WTC11 (cell line): ENCODE measurements around the gene PTP4A1.

Experiments
- ATF6 ChIP-seq: sonication (generic); formaldehyde crosslinking; IDR thresholded peaks from 2 replicates; pipeline ENCODE4 v1.8.1; 2023; ENCODE audit warnings: mild to moderate bottlenecking, missing genetic modification reagents
- CTCF ChIP-seq: fragments of 200-600 bp; IDR thresholded peaks from 2 replicates; pipeline ENCODE4 v1.8.0; 2022; ENCODE audit warnings: antibody characterized with exemption
- FOXJ3 ChIP-seq: sonication (generic); formaldehyde crosslinking; IDR thresholded peaks from 2 replicates; pipeline ENCODE4 v1.9.0; 2021; ENCODE audit warnings: missing genetic modification reagents, mild to moderate bottlenecking, borderline replicate concordance
- NFYB ChIP-seq: sonication (generic); formaldehyde crosslinking; conservative IDR thresholded peaks from 2 replicates; pipeline ENCODE4 v1.8.0; 2022; ENCODE audit warnings: low read depth, missing genetic modification reagents
- PRDM15 ChIP-seq: sonication (generic); formaldehyde crosslinking; IDR thresholded peaks from 2 replicates; pipeline ENCODE4 v1.8.0; 2022; ENCODE audit warnings: missing genetic modification reagents
- PRRX2 ChIP-seq: fragments of 250-450 bp; sonication (Bioruptor Pico); IDR thresholded peaks from 2 replicates; pipeline ENCODE4 v1.8.0; 2021; ENCODE audit warnings: mild to moderate bottlenecking
- ZNF317 ChIP-seq: sonication (generic); formaldehyde crosslinking; IDR thresholded peaks from 2 replicates; pipeline ENCODE4 v1.8.1; 2023; ENCODE audit warnings: low read depth, mild to moderate bottlenecking, moderate library complexity, missing genetic modification reagents, borderline replicate concordance
- ZNF425 ChIP-seq: fragments of 250-450 bp; sonication (Bioruptor Pico); conservative IDR thresholded peaks from 2 replicates; pipeline ENCODE4 v1.9.0; 2021; ENCODE audit warnings: mild to moderate bottlenecking
- ZNF532 ChIP-seq: fragments of 250-450 bp; sonication (Bioruptor Pico); IDR thresholded peaks from 2 replicates; pipeline ENCODE4 v1.9.0; 2021; ENCODE audit warnings: mild to moderate bottlenecking, borderline replicate concordance
- ZSCAN18 ChIP-seq: fragments of 250-450 bp; sonication (Bioruptor Pico); IDR thresholded peaks from 2 replicates; pipeline ENCODE4 v2.1.2; 2022; ENCODE audit warnings: mild to moderate bottlenecking, moderate library complexity

- no peak for TF ChIP-seq CTCF
- TF ChIP-seq NFYB (CRISPR knock-in tag), result no peak
- TF ChIP-seq FOXJ3 (CRISPR knock-in tag), result no peak
- TF ChIP-seq ZSCAN18 (CRISPR knock-in tag), result no peak
- no peak for TF ChIP-seq ZNF532 (CRISPR knock-in tag)
- TF ChIP-seq ZNF317, result no peak
- no peak for TF ChIP-seq ZNF425 (CRISPR knock-in tag)
- TF ChIP-seq PRRX2 (CRISPR knock-in tag), result no peak
- no peak for TF ChIP-seq PRDM15 (CRISPR knock-in tag)
- no peak for TF ChIP-seq ATF6 (CRISPR knock-in tag)
These were observed 42.1 kb upstream of the PTP4A1 start for GRCh38 chr6:63530182-63530581.
